WI38 (cell line): ENCODE results near the gene CYSTM1.

Experiments used
- H3K4me3 ChIP-seq: 2 replicates; pipeline ENCODE4 v1.5.1; 2011; ENCODE audit warnings: low read depth, mild to moderate bottlenecking, control low read depth, low read length
- CTCF ChIP-seq: IDR thresholded peaks from 2 replicates; pipeline ENCODE4 v1.5.1; 2012; ENCODE audit warnings: low read depth, mild to moderate bottlenecking, control low read depth, low read length

CYSTM1 gene

DNA sequence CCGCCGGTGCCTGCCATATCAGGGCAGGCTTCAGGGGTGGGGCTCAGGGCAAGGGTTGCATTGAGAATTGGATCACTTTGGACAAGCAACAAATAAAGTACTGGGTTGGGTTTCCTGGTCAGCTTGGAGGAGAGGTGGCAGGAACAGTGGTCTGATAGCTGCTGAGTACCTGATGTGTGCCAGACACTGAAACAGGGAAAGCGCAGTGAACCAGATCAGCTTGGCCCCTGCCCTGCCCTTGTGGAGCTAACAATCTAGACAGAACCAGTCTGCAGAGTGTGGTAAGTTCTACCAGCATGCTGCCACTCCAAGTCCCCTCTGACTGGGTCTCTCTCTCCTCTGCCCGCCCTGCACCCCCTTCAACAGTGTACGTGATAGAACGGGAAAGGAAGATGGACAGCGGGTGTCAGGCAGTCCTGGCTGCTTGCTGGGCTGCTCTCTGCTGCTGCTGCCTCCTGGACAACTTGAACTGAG lies 53.4 kb downstream of the CYSTM1 start:
- TF ChIP-seq CTCF = no peak
- no peak overlapping the region for H3K4me3 ChIP-seq

- no peak for TF ChIP-seq CTCF
- no peak overlapping the region for H3K4me3 ChIP-seq
Measured at GRCh38 chr5:140230373-140230772, 55.4 kb downstream of the CYSTM1 start.

- TF ChIP-seq CTCF = no peak
- no peak overlapping the region for H3K4me3 ChIP-seq
Measured at GRCh38 chr5:140232731-140233130, 57.7 kb downstream of the CYSTM1 start.

GRCh38 chr5:140234377-140234989 lies 59.5 kb downstream of the CYSTM1 start:
- no peak for TF ChIP-seq CTCF
- H3K4me3 ChIP-seq = no peak overlapping the region

- no peak for TF ChIP-seq CTCF
- H3K4me3 ChIP-seq = no peak overlapping the region
Measured at GRCh38 chr5:140235791-140236551, 61.0 kb downstream of the CYSTM1 start.

- no peak overlapping the region for H3K4me3 ChIP-seq
- no peak for TF ChIP-seq CTCF
Measured at GRCh38 chr5:140236891-140237598, 62.1 kb downstream of the CYSTM1 start.

GRCh38 chr5:140238756-140239155 lies 63.8 kb downstream of the CYSTM1 start:
- no peak overlapping the region for H3K4me3 ChIP-seq
- no peak for TF ChIP-seq CTCF
